C4-2B (cell line): ENCODE data around the gene GALNTL6.

Experiments used
- ZFX ChIP-seq: fragments of 450-650 bp; IDR thresholded peaks from 2 replicates; pipeline ENCODE4 v1.6.1; 2017
- TF ChIP-seq, protein P1 (sequence below): fragments of 450-650 bp; conservative IDR thresholded peaks from 2 replicates; pipeline ENCODE4 v1.5.1; 2017; ENCODE audit warnings: mild to moderate bottlenecking

DNA sequence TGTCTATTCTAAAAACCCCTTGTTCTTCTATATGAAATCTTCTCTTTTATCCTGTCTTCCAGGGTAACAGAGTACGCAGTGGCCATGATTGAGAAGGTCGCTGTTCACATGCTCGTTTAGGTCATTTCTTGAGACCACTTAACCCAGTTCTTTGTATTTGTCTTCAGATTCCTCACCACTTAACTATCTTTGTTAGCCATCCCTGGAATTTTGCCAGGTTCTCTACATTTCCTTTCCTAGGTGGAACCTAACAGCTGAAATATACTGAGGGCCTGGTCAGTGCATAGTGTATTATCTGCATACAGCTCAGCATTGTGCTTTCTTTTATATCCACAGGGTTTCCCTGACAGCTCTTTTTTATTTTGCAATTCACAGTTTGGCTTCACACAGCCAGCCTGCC lies 1206.5 kb downstream of the GALNTL6 start:
- TF ChIP-seq, protein P1, sequence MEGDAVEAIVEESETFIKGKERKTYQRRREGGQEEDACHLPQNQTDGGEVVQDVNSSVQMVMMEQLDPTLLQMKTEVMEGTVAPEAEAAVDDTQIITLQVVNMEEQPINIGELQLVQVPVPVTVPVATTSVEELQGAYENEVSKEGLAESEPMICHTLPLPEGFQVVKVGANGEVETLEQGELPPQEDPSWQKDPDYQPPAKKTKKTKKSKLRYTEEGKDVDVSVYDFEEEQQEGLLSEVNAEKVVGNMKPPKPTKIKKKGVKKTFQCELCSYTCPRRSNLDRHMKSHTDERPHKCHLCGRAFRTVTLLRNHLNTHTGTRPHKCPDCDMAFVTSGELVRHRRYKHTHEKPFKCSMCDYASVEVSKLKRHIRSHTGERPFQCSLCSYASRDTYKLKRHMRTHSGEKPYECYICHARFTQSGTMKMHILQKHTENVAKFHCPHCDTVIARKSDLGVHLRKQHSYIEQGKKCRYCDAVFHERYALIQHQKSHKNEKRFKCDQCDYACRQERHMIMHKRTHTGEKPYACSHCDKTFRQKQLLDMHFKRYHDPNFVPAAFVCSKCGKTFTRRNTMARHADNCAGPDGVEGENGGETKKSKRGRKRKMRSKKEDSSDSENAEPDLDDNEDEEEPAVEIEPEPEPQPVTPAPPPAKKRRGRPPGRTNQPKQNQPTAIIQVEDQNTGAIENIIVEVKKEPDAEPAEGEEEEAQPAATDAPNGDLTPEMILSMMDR = no peak
- no peak for TF ChIP-seq ZFX
